Activated B cell treated with CpG ODN at 0.5 μM for 24 hours (primary cell): ENCODE data around the gene MTRF1. TPM values are rescaled to one million over a fixed set of nuclear protein-coding genes. Genes with fewer than 3 reads are reported as not detected.

Experiments
- ATAC-seq: fragments of 200-7000 bp; cut with Tn5 transposase; one replicate; pipeline ENCODE4 v1.10.0; 2021; ENCODE audit warnings: low read depth, mild to moderate bottlenecking, moderate library complexity
- CTCF ChIA-PET: fragments of 350-600 bp; sonication (Branson Sonifier 250); formaldehyde crosslinking; loops from one replicate; lab custom pipeline; 2021; ENCODE audit warnings: antibody characterized with exemption; lab: Charles Lee
- POLR2A ChIA-PET: fragments of 350-600 bp; sonication (Branson Sonifier 250); formaldehyde crosslinking; loops from one replicate; lab custom pipeline; 2021; ENCODE audit warnings: antibody characterized with exemption; lab: Charles Lee
- DNase-seq: peaks from one replicate; pipeline ENCODE4 v3.0.0; 2022
- H3K27ac Mint-ChIP-seq: one replicate; pipeline ENCODE4 v1.8.0; 2020; ENCODE audit warnings: mixed read lengths
- H3K27me3 Mint-ChIP-seq: one replicate; pipeline ENCODE4 v1.8.0; 2021; ENCODE audit warnings: mixed read lengths
- H3K36me3 Mint-ChIP-seq: one replicate; pipeline ENCODE4 v1.8.0; 2021; ENCODE audit warnings: low read depth, mixed read lengths
- H3K4me1 Mint-ChIP-seq: one replicate; pipeline ENCODE4 v1.8.0; 2021; ENCODE audit warnings: mixed read lengths
- H3K4me3 Mint-ChIP-seq: one replicate; pipeline ENCODE4 v1.8.0; 2020; ENCODE audit warnings: mild to moderate bottlenecking, mixed read lengths
- H3K9me3 Mint-ChIP-seq: one replicate; pipeline ENCODE4 v1.8.0; 2020; ENCODE audit warnings: mixed read lengths
- CTCF ChIP-seq: fragments of 200-600 bp; IDR thresholded peaks from one replicate; pipeline ENCODE4 v1.8.0; 2022; ENCODE audit warnings: antibody characterized with exemption, mild to moderate bottlenecking
- intact Hi-C: fragments of 100-400 bp; cut with micrococcal nuclease; formaldehyde crosslinking; loops from one replicate; pipeline ENCODE4 v1.15.1; 2024
- total RNA-seq: library from RNA; stranded (reverse); gene quantifications from 2 replicates; pipeline ENCODE4 v1.2.3, GENCODE V29; 2022

The MTRF1 gene
- total RNA-seq, 1 donor from 2014 or later: 26.7 TPM

DNA sequence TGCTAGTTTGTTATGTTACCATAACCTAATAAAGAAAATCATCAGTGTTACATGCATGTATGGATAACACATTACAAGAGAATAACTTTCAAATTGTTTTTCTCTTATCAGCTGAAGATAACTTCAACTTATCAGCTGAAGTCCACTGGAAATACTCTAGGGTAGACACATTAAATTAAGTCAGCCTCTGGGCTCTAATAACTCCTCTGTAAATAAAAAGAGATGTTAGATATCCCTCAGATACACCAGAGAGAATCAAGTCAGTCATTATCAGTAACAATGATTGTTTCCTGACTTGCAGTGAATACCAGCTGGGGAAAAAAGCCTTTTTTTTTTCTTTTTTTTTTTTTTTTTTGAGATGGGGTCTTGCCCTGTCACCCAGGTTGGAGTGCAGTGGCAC is 67.4 kb downstream of the MTRF1 start:
- ATAC-seq (no peak), DNase-seq (no peak)
- Mint-ChIP-seq H3K36me3 (peaks cover 11% of the 10 kb centered on the region), H3K27ac (no peak overlapping the region), H3K9me3 (peaks cover 3% of the 10 kb centered on the region), H3K4me3 (no peak overlapping the region), H3K4me1 (peaks cover 67% of the 10 kb centered on the region), H3K27me3 (no peaks in the 10 kb centered on the region)
- intact Hi-C loops: loop anchor here (5.0 to 10.0 kb wide), 3 partner anchors 269 to 1181 kb away; partner anchors contain the start of gene MRPS31
- ChIA-PET CTCF (interaction anchor here (1.0 to 1.2 kb wide), 2 partner anchors 25 to 142 kb away, joined by 3 read pairs; no protein-coding TSS in a partner anchor), POLR2A (interaction anchor here (0.7 kb wide), 2 partner anchors 70 to 365 kb away, joined by 4 to 5 read pairs; no protein-coding TSS in a partner anchor)
- no peak for TF ChIP-seq CTCF

- ChIA-PET CTCF (no interaction called here), POLR2A (interaction anchor here (0.6 to 2.2 kb wide), 6 partner anchors 57 to 1077 kb away, joined by 3 to 7 read pairs (median 3); partner anchors contain the start of genes AKAP11 and KBTBD6)
- H3K4me3 Mint-ChIP-seq: peak within 1 kb of the TSS; percentile 93
- H3K4me1 Mint-ChIP-seq: peaks cover 54% of the 10 kb centered on the region
- peaks cover 3% of the 10 kb centered on the region for H3K9me3 Mint-ChIP-seq
- DNase-seq: peak; percentile 85
- H3K36me3 Mint-ChIP-seq: peaks cover 17% of the 10 kb centered on the region
- ATAC-seq: peak; percentile 92
- TF ChIP-seq CTCF: no peak
- peak within 1 kb of the TSS; percentile 94 for H3K27ac Mint-ChIP-seq
- H3K27me3 Mint-ChIP-seq: no peaks in the 10 kb centered on the region
- intact Hi-C loops: loop anchor here (1.0 to 10.0 kb wide), 6 partner anchors 28 to 419 kb away; partner anchors contain the start of genes KBTBD6, MRPS31, MTRF1 and WBP4
Measured at GRCh38 chr13:41193919-41194824, 69.2 kb downstream of the MTRF1 start, which contains the start of gene KBTBD7. Gene KBTBD7 (minus strand): TSS chr13:41194569. CDS start chr13:41194257, 312 bp downstream.

DNA sequence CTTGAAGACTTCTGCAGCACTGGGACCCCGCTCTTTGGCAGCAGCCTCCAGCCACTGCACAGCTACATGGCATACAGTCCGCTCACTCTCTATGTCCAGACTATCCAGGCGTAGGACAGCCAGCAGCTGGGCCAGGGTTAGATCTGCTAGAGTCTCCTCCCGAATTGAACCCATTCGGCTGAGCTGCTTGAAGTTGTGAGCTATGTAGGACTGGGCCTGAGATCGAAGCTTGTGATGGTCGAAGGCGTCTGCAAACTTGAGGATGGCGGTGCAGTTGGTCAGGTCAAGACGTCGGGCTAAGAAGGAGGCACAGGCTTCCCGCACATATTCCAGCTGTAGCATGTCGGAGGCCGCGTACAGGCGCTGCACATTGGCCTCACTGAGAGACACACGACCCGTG is 69.9 kb downstream of the MTRF1 start:
- no peaks in the 10 kb centered on the region for H3K27me3 Mint-ChIP-seq
- H3K4me1 Mint-ChIP-seq: peaks cover 47% of the 10 kb centered on the region
- peaks cover 17% of the 10 kb centered on the region for H3K36me3 Mint-ChIP-seq
- no peak for ATAC-seq
- H3K27ac Mint-ChIP-seq: peak overlapping the region; percentile 79
- ChIA-PET CTCF (no interaction called here), POLR2A (interaction anchor here (2.2 kb wide), 1 partner anchor 61 kb away, joined by 7 read pairs; the partner anchor contains the start of gene KBTBD6)
- DNase-seq: no peak
- TF ChIP-seq CTCF: no peak
- H3K4me3 Mint-ChIP-seq: peak overlapping the region; percentile 93
- intact Hi-C loops: loop anchor here (10.0 kb wide), 2 partner anchors 271 to 419 kb away; partner anchors contain the start of gene MRPS31
- no peaks in the 10 kb centered on the region for H3K9me3 Mint-ChIP-seq

DNA sequence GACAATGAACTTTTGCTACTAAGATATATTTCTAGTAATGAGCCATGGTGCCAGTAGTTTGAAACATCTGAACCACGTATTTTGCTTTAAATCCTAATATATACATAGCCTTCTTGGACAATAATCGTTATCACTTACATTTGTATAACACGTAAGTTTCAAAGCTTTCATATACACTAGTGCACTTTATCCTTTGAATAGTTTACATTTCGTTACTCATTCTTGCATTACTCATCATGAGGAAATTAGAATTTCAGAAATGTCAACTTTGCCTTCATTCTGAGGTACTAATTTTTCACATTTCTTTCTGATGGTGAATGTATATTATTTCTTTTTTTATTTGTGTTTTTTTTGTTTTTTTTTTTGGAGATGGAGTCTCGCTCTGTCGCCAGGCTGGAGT is 74.8 kb downstream of the MTRF1 start:
- no peak for TF ChIP-seq CTCF
- Mint-ChIP-seq H3K4me1 (peaks cover 19% of the 10 kb centered on the region), H3K36me3 (peaks cover 13% of the 10 kb centered on the region), H3K27ac (no peak overlapping the region), H3K27me3 (no peaks in the 10 kb centered on the region), H3K4me3 (no peak overlapping the region), H3K9me3 (no peaks in the 10 kb centered on the region)
- no peak for DNase-seq
- ChIA-PET CTCF (no interaction called here), POLR2A (interaction anchor here (0.7 kb wide), 1 partner anchor 836 kb away, joined by 3 read pairs; no protein-coding TSS in a partner anchor)
- intact Hi-C loops: no loop called here
- no peak for ATAC-seq

- CTCF ChIA-PET: no interaction called here
- Mint-ChIP-seq H3K27me3 (no peaks in the 10 kb centered on the region), H3K36me3 (peaks cover 7% of the 10 kb centered on the region), H3K27ac (no peak overlapping the region), H3K4me3 (no peak overlapping the region), H3K9me3 (no peaks in the 10 kb centered on the region), H3K4me1 (peaks cover 6% of the 10 kb centered on the region)
- TF ChIP-seq CTCF: no peak
- POLR2A ChIA-PET: no interaction called here
- ATAC-seq: no peak
- no peak for DNase-seq
- intact Hi-C loops: no loop called here
Measured at GRCh38 chr13:41186481-41186880, 76.9 kb downstream of the MTRF1 start.
